Testis (tissue), 3 donors: Measurements from ENCODE around the gene RAPGEF5. TPM values are rescaled to one million over a fixed set of nuclear protein-coding genes. Genes with fewer than 3 reads are reported as not detected.

ENCODE experiments used
- DNase-seq: peaks from one replicate; pipeline ENCODE4 v3.0.0-alpha.2; 2019
- H3K27ac ChIP-seq, 2 donors: fragments of 200-600 bp; sonication (generic); one replicate each; pipeline ENCODE4 v1.5.1; 2019
- H3K27me3 ChIP-seq: fragments of 200-600 bp; sonication (generic); one replicate; pipeline ENCODE4 v1.5.1; 2019
- H3K36me3 ChIP-seq: fragments of 200-600 bp; sonication (generic); one replicate; pipeline ENCODE4 v1.5.1; 2017; ENCODE audit warnings: low read depth; ENCODE audit errors: missing control alignments
- H3K4me1 ChIP-seq: fragments of 200-600 bp; sonication (generic); one replicate; pipeline ENCODE4 v1.5.1; 2019
- H3K4me3 ChIP-seq, 2 donors: fragments of 200-600 bp; sonication (generic); one replicate each; pipeline ENCODE4 v1.5.1; 2017 to 2019
- H3K9me3 ChIP-seq: fragments of 200-600 bp; sonication (generic); one replicate; pipeline ENCODE4 v1.5.1; 2017
- POLR2A ChIP-seq: fragments of 450-650 bp; IDR thresholded peaks from one replicate; pipeline ENCODE4 v1.6.1; 2017; ENCODE audit warnings: antibody characterized with exemption, mild to moderate bottlenecking, moderate library complexity
- WGBS, 2 donors: methylation state at CpG; one replicate each; pipeline ENCODE4 v1.1.5; 2018; 5-methylcytosine and 5-hydroxymethylcytosine counted together
- intact Hi-C: fragments of 100-400 bp; cut with DNase I; formaldehyde crosslinking; loops from one replicate; pipeline ENCODE4 v1.15.1; 2023; ENCODE audit warnings: low total_unique reads
- polyA plus RNA-seq: library from polyadenylated mRNA; stranded (reverse); fragments of 350-450 nt; fragmentation: Illumina TruSeq; extraction: RNeasy Lipid Tissue Mini Kit (QIAGEN cat#74804); gene quantifications from one replicate; pipeline ENCODE4 v1.2.3, GENCODE V29; 2014; ENCODE audit warnings: low read depth, low replicate concordance; ENCODE audit not compliant: insufficient read depth
- total RNA-seq, 2 donors: library from RNA; depleted of rRNA; stranded (reverse); fragments of >200 nt; gene quantifications; one replicate each; pipeline ENCODE4 v1.2.3, GENCODE V29; 2016
- TF ChIP-seq, protein P1 (sequence below), 3 experiments: fragments of 450-650 bp in 2 of 3; fragments of 200-600 bp in 1 of 3; sonication (generic) in 1 of 3; IDR thresholded peaks; one replicate each; pipeline ENCODE4 v1.5.1; 2016 to 2019; ENCODE audit warnings: antibody characterized with exemption in 3 of 3, mild to moderate bottlenecking in 2 of 3, moderate library complexity in 1 of 3

Gene RAPGEF5
- total and polyA plus RNA-seq, 3 donors from 2014 or later, result 16.8 to 67.5 (median 63.8) TPM

- no peak overlapping the region for H3K27ac ChIP-seq
- TF ChIP-seq, protein P1, sequence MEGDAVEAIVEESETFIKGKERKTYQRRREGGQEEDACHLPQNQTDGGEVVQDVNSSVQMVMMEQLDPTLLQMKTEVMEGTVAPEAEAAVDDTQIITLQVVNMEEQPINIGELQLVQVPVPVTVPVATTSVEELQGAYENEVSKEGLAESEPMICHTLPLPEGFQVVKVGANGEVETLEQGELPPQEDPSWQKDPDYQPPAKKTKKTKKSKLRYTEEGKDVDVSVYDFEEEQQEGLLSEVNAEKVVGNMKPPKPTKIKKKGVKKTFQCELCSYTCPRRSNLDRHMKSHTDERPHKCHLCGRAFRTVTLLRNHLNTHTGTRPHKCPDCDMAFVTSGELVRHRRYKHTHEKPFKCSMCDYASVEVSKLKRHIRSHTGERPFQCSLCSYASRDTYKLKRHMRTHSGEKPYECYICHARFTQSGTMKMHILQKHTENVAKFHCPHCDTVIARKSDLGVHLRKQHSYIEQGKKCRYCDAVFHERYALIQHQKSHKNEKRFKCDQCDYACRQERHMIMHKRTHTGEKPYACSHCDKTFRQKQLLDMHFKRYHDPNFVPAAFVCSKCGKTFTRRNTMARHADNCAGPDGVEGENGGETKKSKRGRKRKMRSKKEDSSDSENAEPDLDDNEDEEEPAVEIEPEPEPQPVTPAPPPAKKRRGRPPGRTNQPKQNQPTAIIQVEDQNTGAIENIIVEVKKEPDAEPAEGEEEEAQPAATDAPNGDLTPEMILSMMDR (IDR thresholded peaks at IDR 0.05), result no peak
- no peak for TF ChIP-seq POLR2A
- DNase-seq, result no peak
These were observed 155.6 kb downstream of the RAPGEF5 start for GRCh38 chr7:22201186-22201880.

DNA sequence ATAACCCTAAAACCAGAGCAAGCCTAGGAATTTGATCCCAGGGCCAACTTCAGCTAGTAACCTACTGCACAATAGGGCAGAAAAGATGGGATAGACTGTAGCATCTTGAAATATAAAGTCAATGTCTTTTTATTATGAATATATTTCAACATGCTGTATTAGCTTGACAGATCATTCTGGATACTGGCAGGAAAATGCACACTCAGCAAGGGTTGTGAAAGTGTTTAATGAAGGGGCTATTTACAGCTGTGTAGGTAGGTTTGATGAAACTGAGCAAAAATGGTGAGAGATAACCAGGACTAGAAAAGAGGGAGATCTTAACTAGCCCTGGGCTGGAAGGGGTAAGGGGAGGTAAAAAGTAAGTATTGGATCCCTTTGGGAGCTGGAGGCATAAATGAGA is 156.2 kb downstream of the RAPGEF5 start:
- intact Hi-C loops, result no loop called here
- Histone ChIP-seq H3K27ac (peak overlapping the region in 1 of 2 donors; percentile 15), H3K4me3 (no peak overlapping the region), H3K27me3 (no peaks in the 10 kb centered on the region), H3K4me1 (peaks cover 34% of the 10 kb centered on the region), H3K9me3 (no peaks in the 10 kb centered on the region), H3K36me3 (no peaks in the 10 kb centered on the region)
- no peak for DNase-seq
- TF ChIP-seq, protein P1 (IDR thresholded peaks at IDR 0.05), result no peak
- TF ChIP-seq POLR2A, result no peak

More at GRCh38 chr7:22201186-22201880, 155.6 kb downstream of the RAPGEF5 start:
- no peak overlapping the region for H3K4me3 ChIP-seq
- WGBS, 2 donors, result 55 to 67% methylated on average over 4 of the region's 4 CpGs
- H3K9me3 ChIP-seq, result no peaks in the 10 kb centered on the region
- intact Hi-C loops, result no loop called here
- no peaks in the 10 kb centered on the region for H3K27me3 ChIP-seq
- H3K4me1 ChIP-seq, result peaks cover 34% of the 10 kb centered on the region
- H3K36me3 ChIP-seq, result no peaks in the 10 kb centered on the region

GRCh38 chr7:22200238-22200637 is 156.7 kb downstream of the RAPGEF5 start:
- no peaks in the 10 kb centered on the region for H3K36me3 ChIP-seq
- DNase-seq, result no peak
- peaks cover 32% of the 10 kb centered on the region for H3K4me1 ChIP-seq
- H3K4me3 ChIP-seq, result no peak overlapping the region
- TF ChIP-seq, protein P1 (IDR thresholded peaks at IDR 0.05), result no peak
- no peak for TF ChIP-seq POLR2A
- peak overlapping the region in 1 of 2 donors; percentile 15 for H3K27ac ChIP-seq
- H3K9me3 ChIP-seq, result no peaks in the 10 kb centered on the region
- 54 to 74% methylated on average over 4 of the region's 4 CpGs for WGBS, 2 donors
- H3K27me3 ChIP-seq, result no peaks in the 10 kb centered on the region
- intact Hi-C loops, result no loop called here

DNA sequence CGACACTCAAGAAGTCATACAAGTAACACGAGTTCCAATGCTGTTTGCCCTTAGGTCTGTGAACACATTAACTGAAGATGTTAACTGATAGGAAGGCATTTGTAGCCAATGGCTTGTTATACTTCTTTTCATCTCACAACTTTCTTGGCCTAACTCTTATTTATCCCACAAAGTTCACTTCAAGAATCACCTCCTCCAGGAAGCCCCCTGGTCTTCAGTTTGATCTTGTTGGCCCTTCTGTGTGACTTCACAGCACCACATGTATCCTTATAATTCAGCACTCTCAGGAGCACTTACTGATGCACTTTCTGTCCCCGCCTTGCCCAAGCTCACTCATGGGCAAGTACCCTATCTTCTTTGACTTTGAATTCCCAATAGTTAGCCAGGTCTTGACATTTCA is 159.6 kb downstream of the RAPGEF5 start:
- Histone ChIP-seq H3K27me3 (no peaks in the 10 kb centered on the region), H3K9me3 (no peaks in the 10 kb centered on the region), H3K4me3 (no peak overlapping the region), H3K27ac (no peak overlapping the region), H3K36me3 (no peaks in the 10 kb centered on the region), H3K4me1 (peaks cover 13% of the 10 kb centered on the region)
- no peak for TF ChIP-seq POLR2A
- TF ChIP-seq, protein P1 (IDR thresholded peaks at IDR 0.05), result no peak
- 89 to 98% methylated on average over 3 of the region's 3 CpGs for WGBS, 2 donors
- DNase-seq, result no peak
- intact Hi-C loops, result no loop called here

DNA sequence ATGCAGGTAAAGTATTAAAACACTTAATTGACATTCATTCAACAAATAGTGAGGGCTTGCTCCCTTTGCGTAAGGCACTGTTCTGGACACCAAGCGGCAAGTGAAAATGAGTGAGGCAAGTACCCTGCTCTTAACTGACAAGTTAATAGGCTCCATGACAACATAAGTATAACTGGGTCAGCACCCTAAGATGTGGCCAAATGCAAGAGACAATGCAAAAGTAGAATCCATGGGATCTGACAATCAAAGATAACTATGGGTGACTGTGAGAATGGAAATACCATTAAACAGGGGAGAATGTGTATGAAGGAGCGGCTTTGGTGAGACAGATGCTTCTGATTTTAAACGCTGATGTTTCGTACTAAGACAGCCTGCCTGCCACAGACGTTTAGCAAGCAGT is 160.5 kb downstream of the RAPGEF5 start:
- H3K4me1 ChIP-seq, result peaks cover 7% of the 10 kb centered on the region
- TF ChIP-seq, protein P1 (IDR thresholded peaks at IDR 0.05), result no peak
- no peak for TF ChIP-seq POLR2A
- intact Hi-C loops, result no loop called here
- no peaks in the 10 kb centered on the region for H3K9me3 ChIP-seq
- H3K27ac ChIP-seq, result no peak overlapping the region
- H3K4me3 ChIP-seq, result no peak overlapping the region
- DNase-seq, result no peak
- 85 to 93% methylated on average over 6 of the region's 6 CpGs for WGBS, 2 donors
- H3K27me3 ChIP-seq, result no peaks in the 10 kb centered on the region
- no peaks in the 10 kb centered on the region for H3K36me3 ChIP-seq
